ENCODE results near the gene THEMIS.
"Not testable (repeated sequence)": the region's sequence is repeated elsewhere in the genome, so short reads cannot be mapped to it uniquely, and the experiment has no call there.

Gene THEMIS

DNA sequence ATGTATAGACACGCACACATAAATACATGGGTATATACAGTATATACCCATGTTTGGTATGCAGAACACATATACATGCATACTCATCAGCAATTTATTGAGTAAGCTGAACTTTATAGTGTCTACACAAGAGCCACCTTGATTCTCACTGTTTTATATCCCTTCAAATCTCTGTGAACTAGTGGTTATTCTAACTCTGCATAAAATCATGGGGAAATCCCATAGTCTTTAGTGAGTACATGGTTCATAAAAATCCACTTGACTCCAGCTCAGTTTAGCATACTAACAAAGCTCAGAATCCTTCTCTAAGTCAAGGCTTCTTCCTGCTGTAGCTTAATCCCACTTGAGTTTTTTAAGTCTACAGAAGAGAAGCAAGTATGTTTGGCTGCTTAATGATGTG is 104.1 kb downstream of the THEMIS start:
- no peak for DNase-seq (ENCODE audit: low read depth in 2 of 2)

DNA sequence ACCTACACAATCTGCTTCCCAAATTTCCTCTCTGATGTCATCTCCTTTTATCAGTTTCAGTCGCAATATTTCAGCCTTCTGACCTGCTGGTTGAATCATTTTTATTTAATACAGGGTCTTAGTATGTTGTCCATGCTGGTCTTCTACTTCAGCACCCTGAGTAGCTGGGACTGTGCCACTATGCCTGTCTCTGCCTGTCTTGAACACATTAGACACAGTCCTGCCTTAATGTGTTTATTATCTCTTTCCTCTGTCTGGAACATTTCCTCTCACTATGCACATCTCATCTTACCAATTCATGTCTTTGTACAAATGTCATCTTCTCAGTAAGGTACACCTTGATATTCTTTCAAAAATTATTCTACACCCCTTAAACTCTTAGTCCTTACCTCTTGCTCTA is 106.5 kb downstream of the THEMIS start:
- no peak for DNase-seq (ENCODE audit: low read depth in 2 of 2)

DNA sequence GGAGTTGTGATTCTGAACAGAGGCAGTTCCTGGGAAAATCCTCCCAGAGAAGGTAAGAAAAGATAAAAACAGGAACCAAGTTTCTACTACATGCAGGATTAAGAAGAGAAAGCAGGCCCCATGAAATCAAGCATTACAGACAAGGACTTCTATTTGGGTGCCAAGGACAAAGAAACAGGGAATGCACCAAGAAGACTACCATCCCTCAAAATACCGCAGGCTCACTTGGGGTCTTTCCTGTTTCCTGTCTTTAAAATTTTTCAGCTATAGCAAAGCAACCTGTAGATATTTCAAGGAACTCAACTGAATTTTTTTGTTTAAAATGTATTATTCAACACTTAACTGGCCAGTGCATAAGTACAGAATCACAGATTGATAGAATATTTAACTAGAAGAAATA is 107.5 kb downstream of the THEMIS start:
- no peak for DNase-seq (ENCODE audit: low read depth in 2 of 2)

GRCh38 chr6:127792616-127793015 is 108.2 kb downstream of the THEMIS start:
- DNase-seq (ENCODE audit: low read depth in 2 of 2), result no peak

GRCh38 chr6:127791779-127792528 is 108.9 kb downstream of the THEMIS start:
- DNase-seq (ENCODE audit: low read depth in 2 of 2), result no peak

DNA sequence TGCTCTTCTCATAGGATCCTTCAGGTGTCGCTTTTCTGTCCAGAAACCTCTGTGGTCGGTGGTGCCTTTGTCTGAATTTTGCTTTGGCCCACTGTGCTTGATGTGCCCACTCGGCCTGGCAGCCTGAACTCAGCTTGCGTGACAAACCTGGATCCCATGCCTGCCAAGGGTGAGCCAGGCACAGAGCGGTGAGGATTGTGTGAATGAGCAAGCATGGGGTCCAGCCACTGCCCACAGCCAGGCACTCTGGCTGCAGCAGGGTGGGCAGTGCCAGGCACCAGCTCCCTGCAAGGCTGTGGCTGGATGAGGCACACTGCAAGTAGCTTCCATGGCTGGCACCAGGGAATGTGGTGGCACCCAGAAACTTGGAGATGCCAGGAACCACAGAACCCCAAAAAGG is 110.3 kb downstream of the THEMIS start:
- DNase-seq (ENCODE audit: low read depth in 2 of 2), result no peak

- no peak for DNase-seq (ENCODE audit: low read depth in 2 of 2)
Measured at GRCh38 chr6:127786109-127786508, 114.7 kb downstream of the THEMIS start.

DNA sequence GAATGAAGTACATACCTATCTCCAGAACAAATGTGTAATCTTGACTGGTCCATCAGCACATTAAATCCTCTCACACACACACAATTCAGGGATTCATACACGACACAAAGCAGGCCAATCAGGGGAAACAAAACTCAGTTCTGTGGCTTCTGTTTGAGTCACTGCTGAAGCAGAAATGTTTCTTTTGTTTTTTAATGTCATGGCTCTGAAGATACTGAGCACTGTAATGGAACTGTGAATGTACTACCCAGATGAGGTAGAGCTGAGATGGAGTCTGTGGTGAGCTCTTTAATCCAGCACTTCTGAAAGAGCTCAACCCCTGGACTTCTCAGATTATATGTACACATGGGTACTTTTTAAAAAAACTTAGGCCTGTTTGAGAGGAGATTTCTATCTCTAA is 116.4 kb downstream of the THEMIS start:
- DNase-seq (ENCODE audit: low read depth in 2 of 2), result no peak

GRCh38 chr6:127781636-127782272 is 119.1 kb downstream of the THEMIS start:
- DNase-seq (ENCODE audit: low read depth in 2 of 2), result not testable (repeated sequence)

DNA sequence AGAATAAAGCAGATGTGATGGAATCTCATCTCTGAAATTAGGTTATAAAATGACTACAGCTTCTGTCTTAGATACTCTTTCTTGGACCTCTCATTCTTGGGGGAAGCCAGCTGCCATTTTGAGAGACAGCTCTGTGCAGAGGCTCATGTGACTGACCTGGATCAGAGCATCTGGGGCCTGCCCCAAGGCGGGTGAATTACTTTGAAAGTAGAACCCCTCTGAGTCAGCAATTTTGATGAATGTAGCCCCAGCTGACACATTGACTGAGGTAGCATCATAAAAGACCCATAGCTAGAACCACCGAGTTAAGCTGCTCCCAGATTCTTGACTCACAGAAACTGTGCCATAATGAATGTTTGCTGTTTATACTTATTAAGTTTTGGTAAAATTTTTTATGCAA is 124.5 kb downstream of the THEMIS start:
- no peak for DNase-seq (ENCODE audit: low read depth in 2 of 2)

GRCh38 chr6:127775371-127775770 is 125.5 kb downstream of the THEMIS start:
- DNase-seq (ENCODE audit: low read depth in 2 of 2), result no peak

DNA sequence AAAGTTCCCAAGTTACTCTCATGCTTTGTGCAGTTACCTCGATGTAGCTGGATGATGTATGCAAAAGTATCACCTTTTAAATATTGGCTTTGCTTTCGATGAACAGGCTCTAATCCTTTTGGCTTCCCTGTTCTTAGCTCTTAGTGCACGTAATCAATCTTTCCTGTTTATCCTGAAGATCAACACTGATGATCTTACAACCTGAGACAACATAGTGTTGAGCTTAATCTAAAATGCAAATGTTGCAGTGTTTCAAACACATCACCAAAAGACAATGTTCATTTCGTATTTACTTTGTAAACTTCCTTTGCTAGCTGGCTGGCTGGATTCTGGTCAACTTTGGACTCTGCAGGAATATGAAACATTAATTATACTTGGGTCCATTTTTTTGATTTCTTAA is 132.1 kb downstream of the THEMIS start:
- no peak for DNase-seq (ENCODE audit: low read depth in 2 of 2)

DNA sequence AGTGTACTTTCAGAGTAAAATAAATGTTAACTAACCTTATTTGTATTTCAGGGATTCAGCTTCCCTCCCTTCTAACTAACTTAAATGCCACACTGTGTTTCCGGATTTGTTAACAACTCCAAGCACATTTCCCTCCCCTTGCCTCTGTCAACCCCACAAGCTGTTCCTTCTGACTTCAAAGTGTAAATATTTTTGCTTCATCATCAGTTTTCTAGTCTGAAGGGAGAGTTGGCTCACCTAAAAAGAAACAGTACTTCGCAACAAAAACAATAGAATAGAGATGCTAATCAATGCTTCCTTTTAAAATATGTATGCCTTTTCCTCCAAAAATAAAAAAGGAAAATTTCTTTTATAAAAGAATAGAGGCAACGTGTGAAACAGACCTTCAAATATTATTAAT is 132.6 kb downstream of the THEMIS start:
- no peak for DNase-seq (ENCODE audit: low read depth in 2 of 2)

GRCh38 chr6:127765949-127766348 is 134.9 kb downstream of the THEMIS start:
- no peak for DNase-seq (ENCODE audit: low read depth in 2 of 2)

DNA sequence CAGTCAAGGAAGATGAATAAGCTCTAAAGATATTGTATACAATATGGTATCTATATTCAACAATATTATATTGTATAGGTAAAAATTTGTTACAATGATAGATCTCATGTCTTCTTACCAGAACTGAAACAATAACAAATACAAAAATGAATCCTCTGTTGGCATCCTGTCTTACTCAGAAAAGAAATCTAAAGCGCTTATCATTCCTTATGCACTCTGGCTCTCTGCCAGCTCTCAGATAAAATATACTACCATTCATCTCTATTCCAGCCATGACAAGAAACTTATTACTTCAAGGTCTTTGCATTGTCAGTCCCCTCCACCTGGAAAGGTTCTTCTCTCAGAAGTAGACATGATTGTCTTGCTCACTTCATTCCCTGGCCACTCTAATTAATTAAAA is 138.6 kb downstream of the THEMIS start:
- DNase-seq (ENCODE audit: low read depth in 2 of 2), result no peak

DNA sequence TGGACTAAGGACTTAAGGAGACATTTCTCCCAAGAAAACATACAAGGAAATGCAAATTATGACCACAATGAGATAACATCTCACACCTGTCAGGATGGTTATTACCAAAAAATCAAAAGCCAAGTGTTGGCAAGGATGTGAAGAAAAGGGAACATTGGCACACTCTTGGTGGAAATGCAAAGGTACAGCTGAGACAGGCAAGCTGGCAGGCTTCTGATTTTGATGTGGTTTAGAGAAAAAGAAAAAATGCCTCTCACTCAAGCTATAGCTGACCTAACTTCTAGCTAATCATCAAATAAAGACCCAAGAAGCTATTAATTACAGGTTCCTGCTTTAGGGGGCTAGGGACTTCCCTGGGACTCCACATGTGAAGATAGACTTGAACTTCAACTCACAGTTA is 139.8 kb downstream of the THEMIS start:
- no peak for DNase-seq (ENCODE audit: low read depth in 2 of 2)

DNA sequence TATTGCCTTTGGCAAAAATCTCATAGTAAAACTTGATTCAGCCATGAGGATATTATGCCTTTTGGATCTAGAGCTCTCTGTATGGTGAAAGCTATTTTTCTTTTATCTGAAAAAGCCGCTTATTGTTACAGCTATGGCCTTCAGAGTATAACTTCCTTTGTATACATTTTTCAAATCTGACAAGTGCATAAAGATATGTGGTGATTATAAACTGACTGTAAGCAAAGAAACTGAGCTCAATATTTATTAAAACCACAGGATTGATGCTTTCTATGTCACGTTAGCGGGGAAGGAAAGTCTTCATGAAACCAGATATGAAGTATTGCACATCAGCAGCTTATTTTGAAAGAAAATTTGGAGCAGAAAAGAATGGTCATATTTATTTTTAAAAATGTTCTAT is 151.8 kb downstream of the THEMIS start:
- DNase-seq (ENCODE audit: low read depth in 2 of 2), result no peak

- no peak for DNase-seq (ENCODE audit: low read depth in 2 of 2)
Measured at GRCh38 chr6:127748290-127748689, 152.6 kb downstream of the THEMIS start.

GRCh38 chr6:127738423-127738822 is 162.4 kb downstream of the THEMIS start:
- no peak for DNase-seq (ENCODE audit: low read depth in 2 of 2)

GRCh38 chr6:127737768-127738167 is 163.1 kb downstream of the THEMIS start:
- no peak for DNase-seq (ENCODE audit: low read depth in 2 of 2)

- DNase-seq (ENCODE audit: low read depth in 2 of 2), result peak; percentile 35 to 43
Measured at GRCh38 chr6:127737009-127737486, 163.8 kb downstream of the THEMIS start.

GRCh38 chr6:127732927-127733326 is 167.9 kb downstream of the THEMIS start:
- DNase-seq (ENCODE audit: low read depth in 2 of 2), result no peak

DNA sequence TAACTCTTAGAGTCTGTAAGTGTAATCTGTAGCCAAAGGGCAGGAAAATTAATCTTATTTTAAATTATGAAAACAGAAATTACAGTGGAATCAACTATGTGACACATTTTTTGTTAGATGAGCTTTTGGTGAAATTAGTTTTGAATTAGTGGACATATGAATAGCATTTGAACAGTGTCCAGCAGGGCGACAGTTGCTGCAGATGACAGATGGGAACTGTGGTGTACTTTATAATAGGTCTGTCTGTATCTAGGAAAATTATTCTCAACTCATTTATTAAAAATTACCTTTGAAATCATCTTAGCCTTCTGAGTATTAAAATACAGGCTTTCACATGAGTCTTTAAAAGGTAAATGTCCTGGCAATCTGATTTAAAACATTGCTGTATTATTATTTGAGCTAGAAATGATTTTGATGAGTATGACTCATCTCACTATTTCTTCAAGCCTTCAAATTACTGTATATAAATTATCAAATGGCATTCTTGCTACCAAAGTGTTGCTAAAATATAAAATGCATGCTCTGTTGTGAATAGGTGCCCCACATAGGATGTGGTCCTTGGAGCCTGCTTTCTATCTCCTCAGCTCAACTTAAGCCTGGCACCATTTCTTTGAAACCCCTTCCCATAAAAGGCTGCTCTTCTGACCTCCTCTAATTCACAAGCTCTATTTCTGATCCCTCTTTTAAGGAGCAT is 173.5 kb downstream of the THEMIS start:
- no peak for DNase-seq (ENCODE audit: low read depth in 2 of 2)

Measured in fibroblast of skin of left biceps (primary cell).